HG02763 (cell line): Measurements from ENCODE around the gene TBC1D1.
"Not testable (repeated sequence)": the region's sequence is repeated elsewhere in the genome, so short reads cannot be mapped to it uniquely, and the experiment has no call there.

ENCODE experiments used
- ATAC-seq: cut with Tn5 transposase; IDR thresholded peaks from one replicate; pipeline ENCODE4 v1.9.1; 2021; ENCODE audit warnings: mild to moderate bottlenecking, moderate library complexity; ENCODE audit not compliant: unreplicated experiment

The TBC1D1 gene

GRCh38 chr4:38007645-38008044 is 116.8 kb downstream of the TBC1D1 start:
- ATAC-seq = no peak

DNA sequence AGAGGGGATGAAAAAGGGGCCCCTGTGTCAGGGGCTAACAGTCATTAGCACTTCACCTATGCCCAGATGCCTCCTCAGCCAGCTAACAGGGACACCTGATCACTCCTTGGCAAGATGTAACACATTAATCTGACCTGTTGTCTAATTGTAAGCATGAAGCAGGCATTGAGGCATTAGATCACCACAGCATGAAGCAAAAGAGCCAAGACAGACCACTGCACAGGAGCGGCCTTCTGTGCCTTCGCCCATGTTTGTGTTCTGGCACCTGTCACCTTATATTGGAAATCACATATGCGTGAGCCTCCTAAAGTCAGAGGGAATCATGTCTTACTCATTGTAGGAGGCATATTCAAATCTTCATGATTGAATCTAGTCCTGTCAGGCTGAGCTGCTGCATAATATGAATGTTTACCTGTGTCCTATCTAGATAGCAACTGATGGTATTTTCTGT is 117.7 kb downstream of the TBC1D1 start:
- ATAC-seq = no peak

GRCh38 chr4:38009421-38009820 is 118.5 kb downstream of the TBC1D1 start:
- ATAC-seq = no peak

GRCh38 chr4:38009949-38010348 is 119.1 kb downstream of the TBC1D1 start:
- ATAC-seq = no peak

- no peak for ATAC-seq
These were observed 120.8 kb downstream of the TBC1D1 start for GRCh38 chr4:38011511-38012162.

DNA sequence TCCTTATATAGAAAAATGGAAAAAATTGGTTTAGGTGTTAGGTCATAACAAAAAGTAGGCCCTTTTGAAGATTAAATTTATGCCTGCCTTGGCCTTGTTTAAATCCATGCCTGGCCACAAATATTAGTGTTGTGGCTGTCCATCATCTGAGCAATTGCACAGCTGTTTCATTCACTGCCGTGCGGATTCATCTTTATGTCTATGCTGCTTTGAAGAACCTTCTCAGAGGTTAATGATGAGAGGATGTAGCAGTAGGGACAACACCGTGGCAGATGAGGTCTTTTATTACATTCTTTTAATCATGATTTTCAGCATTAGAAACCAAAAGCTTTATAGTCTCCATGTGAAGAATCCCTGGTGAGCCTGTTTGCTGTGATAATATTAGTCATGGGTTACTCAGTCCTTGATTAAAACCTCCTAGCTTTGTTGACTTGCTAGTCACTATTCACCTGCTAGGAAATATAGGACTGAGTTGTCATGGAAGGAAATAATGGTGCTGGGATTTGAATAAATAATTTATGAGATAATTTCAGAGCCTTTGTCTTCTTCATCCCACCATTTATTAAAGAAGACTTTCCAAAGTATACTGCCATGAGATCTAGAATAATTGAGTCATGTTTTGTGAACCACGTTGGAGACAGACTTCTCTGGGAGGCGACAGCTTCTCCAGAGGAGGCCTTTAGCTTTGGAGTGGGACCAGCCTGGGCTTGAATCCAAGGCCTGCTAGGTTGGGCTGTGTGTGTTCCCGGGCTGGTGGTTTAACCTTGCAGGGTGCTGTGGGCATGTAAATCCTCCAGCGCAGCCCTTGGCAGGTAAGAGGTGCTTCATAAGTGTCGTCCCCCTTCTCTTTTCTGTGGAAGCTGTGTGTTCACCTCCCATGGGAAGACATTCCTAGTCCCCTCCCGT is 122.8 kb downstream of the TBC1D1 start:
- no peak for ATAC-seq

GRCh38 chr4:38014421-38014852 is 123.6 kb downstream of the TBC1D1 start:
- no peak for ATAC-seq

DNA sequence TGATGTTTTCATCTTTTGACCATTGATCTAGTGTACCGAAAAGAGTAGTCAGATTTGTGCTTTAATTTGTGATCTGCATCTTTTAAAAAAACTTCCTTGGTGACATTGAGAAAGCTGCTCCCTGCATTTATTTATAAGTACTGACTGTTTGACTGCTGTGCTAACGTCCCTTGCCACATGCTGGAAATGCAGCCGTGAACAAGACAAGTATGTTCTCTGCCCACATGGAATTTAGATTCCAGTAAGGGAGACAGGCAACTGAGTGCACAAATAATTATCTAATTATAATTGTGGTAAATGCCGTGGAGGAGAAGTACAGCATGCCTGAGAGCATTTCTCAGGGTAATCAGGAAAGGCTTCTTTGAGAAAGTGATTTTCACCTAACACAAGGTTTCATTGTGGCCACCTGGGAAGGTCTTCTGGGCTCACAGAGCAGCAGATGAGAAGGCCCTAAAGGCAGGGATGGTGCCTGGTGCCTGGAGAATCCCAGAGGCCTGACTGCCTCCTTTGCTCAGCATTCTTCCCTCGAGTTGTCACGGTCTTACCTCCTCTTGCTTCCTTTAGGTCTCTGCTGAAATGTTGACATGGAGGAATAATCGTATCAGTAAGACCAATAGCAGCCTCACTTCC is 125.1 kb downstream of the TBC1D1 start:
- ATAC-seq = no peak

DNA sequence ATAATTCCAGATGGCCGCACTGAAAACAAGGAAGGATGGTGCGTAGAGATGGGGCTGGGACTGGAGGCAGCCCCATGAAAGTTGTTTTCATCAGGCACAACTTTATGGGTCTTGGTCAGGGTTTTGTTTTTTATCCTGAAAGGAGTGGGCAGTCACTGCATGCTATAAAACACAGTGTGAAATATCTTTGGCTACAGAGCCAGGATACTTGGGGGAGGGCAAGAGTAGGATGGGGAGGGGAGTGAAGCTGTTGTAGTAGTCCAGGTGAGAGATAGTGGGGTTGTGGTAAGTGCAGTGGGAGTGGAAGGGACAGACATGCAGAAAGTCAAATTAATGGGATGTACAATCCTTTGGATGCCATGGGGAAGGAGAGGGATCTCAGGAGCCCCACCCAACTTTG is 125.8 kb downstream of the TBC1D1 start:
- ATAC-seq = no peak

- no peak for ATAC-seq
These were observed 126.7 kb downstream of the TBC1D1 start for GRCh38 chr4:38017609-38018008.

GRCh38 chr4:38020386-38020785 is 129.5 kb downstream of the TBC1D1 start:
- no peak for ATAC-seq

DNA sequence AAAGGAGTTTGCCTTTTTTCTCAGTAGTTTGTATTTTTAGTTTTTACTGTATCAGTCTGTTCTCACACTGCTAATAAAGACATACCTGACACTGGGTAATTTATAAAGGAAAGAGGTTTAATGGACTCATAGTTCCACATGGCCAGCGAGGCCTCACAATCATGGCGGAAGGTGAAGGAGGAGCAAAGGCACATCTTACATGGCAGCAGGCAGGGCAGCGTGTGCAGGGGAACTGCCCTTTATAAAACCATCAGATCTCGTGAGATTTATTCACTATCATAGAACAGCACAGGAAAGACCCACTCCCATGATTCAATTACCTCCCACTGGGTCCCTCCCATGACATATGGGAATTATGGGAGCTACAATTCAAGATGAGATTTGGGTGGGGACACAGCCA is 130.1 kb downstream of the TBC1D1 start:
- not testable (repeated sequence) for ATAC-seq

DNA sequence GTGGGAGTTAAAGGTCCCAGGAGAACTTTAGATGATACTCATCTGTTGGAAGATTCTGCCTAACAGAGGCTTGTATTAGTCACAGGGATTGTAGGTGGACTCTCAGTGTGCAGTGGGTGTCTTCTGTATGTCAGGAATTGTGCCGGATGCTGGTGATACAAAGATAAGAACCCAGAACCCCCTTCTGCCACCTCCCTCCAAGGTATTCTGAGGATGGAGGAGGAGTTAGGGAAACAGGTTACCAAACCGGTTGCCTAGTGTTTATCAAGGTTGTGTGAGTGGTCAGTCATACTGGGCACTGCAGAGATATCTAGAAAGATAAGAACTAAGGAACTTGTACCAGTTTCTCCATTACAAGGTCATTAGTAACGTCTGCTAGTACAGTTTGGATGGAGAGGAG is 130.9 kb downstream of the TBC1D1 start:
- ATAC-seq = no peak

GRCh38 chr4:38023347-38024205 is 132.7 kb downstream of the TBC1D1 start:
- no peak for ATAC-seq

GRCh38 chr4:38024206-38024509 is 133.3 kb downstream of the TBC1D1 start:
- no peak for ATAC-seq

DNA sequence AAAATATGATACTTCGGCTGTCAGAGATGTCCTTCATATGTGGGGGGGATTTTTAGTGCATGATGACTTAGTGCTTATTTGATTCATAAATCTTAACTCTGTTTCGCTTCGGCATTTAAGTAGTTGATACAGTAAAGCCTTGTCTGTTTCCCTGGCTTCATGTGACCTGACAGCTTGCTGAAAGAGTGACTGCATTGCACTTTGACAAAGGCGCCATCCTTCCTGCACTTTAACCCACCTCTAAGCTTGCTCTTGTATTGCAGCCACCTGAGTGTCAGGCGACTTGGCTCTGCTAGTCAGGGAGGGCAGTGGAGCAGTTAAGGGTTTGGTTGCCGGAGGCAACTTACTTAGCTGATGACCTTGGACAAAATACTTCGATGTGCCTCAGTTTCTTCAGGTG is 134.8 kb downstream of the TBC1D1 start:
- no peak for ATAC-seq

DNA sequence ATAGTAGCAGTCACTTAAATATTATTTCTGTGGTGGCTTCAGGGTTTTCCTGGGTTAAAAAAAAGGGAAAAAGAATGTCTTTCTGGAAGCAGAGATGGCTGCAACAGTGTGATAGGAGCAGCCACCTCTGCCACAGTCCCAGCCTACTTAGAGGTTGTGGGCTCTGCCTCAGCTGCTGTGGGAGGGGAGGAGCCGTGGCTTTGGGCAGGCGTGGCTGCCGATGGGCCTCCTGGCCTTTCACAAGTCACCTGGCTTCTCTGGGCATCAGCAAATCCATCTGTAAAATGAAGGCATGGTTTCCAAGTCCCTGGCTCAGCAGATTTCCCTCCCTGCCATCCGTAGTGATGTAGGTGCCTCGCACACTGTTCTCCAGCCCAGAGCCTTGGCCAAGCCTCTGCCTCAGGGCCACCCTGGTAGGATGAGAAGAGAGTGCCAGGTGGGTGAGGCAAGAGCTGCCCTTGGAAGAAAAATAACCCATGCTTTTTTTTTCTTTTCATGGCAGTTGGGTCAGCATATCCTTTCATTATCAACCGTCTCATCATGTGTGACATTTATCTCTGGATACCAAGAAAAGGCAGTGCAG is 135.4 kb downstream of the TBC1D1 start:
- ATAC-seq = no peak

DNA sequence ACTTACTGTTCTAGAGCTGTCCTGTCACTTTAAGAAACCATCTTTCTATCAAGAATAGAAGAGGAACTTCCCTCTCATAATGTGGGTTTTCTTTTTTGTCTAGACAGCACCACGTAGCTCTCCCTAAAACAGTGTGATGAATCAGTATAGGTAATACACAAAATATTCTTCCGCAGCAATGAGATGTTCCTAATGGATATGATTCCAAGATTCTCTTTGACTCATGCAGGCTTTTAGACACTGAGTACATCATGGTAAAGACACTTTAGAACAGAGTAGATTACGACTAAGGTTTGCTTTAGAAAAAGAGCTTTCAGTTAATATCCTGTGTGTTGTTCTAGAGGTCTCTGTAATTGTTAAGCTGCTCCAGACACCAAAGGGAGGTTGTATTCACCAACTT is 139.1 kb downstream of the TBC1D1 start:
- no peak for ATAC-seq

- no peak for ATAC-seq
These were observed 144.3 kb downstream of the TBC1D1 start for GRCh38 chr4:38034986-38035882.

GRCh38 chr4:38036548-38036947 is 145.7 kb downstream of the TBC1D1 start:
- ATAC-seq = no peak
